Ascending aorta (tissue), 2 donors: ENCODE data around the gene SNX17. TPM values are rescaled to one million over a fixed set of nuclear protein-coding genes. Genes with fewer than 3 reads are reported as not detected.

Experiments
- DNase-seq, 2 donors: peaks; one replicate each; pipeline ENCODE4 v3.0.0-alpha.2; 2019; ENCODE audit warnings: low spot score in 2 of 2
- H3K27ac ChIP-seq, 2 donors: fragments of 200-600 bp; sonication (generic); one replicate each; pipeline ENCODE4 v1.5.1; 2016 to 2017; ENCODE audit warnings: mild to moderate bottlenecking in 1 of 2
- H3K27me3 ChIP-seq: fragments of 200-600 bp; sonication (generic); one replicate; pipeline ENCODE4 v1.5.1; 2017
- H3K36me3 ChIP-seq, 2 donors: fragments of 200-600 bp; sonication (generic); one replicate each; pipeline ENCODE4 v1.5.1; 2016
- H3K4me1 ChIP-seq, 2 donors: fragments of 200-600 bp; sonication (generic); one replicate each; pipeline ENCODE4 v1.5.1; 2016 to 2017; ENCODE audit warnings: mild to moderate bottlenecking in 1 of 2
- H3K4me3 ChIP-seq, 2 donors: fragments of 200-600 bp; sonication (generic); one replicate each; pipeline ENCODE4 v1.5.1; 2016 to 2017; ENCODE audit warnings: mild to moderate bottlenecking in 1 of 2
- H3K9me3 ChIP-seq, 2 donors: fragments of 200-600 bp; sonication (generic); one replicate each; pipeline ENCODE4 v1.5.1; 2016
- intact Hi-C: fragments of 100-400 bp; cut with DNase I; formaldehyde crosslinking; loops from one replicate; pipeline ENCODE4 v1.15.1; 2023
- total RNA-seq: library from RNA; depleted of rRNA; stranded (reverse); fragments of >200 nt; gene quantifications from one replicate; pipeline ENCODE4 v1.1.0, GENCODE V29; 2016
- TF ChIP-seq, protein P1 (sequence below), 3 experiments: fragments of 200-600 bp in 2 of 3; fragments of 450-650 bp in 1 of 3; sonication (generic) in 2 of 3; IDR thresholded peaks; one replicate each; pipeline ENCODE4 v1.5.1; 2016 to 2019; ENCODE audit warnings: antibody characterized with exemption in 3 of 3, mild to moderate bottlenecking in 1 of 3, moderate library complexity in 1 of 3

SNX17 gene
- total RNA-seq, 1 donor from 2014 or later, result 94.0 TPM

DNA sequence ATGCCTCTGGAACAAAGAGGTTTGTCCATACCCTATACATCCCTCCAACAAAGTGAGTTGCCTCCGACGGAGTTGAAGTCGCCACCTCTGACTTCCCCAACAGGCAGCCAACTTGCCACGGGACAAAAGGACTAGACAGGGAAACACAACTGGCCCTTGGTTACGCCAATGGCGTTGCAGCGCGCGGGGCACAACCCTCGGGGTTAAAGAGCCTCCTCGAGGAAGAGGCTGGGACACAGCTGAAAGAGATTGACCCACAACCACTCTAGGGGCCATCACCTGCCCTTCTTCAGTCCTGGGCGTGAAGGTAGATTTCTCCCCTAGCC is 14.4 kb upstream of the SNX17 start:
- H3K4me3 ChIP-seq, result peak overlapping the region; percentile 78 to 89
- intact Hi-C loops, result loop anchor here (1.0 to 10.0 kb wide), 5 partner anchors 14 to 224 kb away; partner anchors contain the start of genes ATRAID, CAD, EIF2B4 and MPV17
- peak overlapping the region; percentile 75 to 89 for H3K27ac ChIP-seq
- DNase-seq, result peak in 1 of 2 donors; percentile 69
- TF ChIP-seq, protein P1, sequence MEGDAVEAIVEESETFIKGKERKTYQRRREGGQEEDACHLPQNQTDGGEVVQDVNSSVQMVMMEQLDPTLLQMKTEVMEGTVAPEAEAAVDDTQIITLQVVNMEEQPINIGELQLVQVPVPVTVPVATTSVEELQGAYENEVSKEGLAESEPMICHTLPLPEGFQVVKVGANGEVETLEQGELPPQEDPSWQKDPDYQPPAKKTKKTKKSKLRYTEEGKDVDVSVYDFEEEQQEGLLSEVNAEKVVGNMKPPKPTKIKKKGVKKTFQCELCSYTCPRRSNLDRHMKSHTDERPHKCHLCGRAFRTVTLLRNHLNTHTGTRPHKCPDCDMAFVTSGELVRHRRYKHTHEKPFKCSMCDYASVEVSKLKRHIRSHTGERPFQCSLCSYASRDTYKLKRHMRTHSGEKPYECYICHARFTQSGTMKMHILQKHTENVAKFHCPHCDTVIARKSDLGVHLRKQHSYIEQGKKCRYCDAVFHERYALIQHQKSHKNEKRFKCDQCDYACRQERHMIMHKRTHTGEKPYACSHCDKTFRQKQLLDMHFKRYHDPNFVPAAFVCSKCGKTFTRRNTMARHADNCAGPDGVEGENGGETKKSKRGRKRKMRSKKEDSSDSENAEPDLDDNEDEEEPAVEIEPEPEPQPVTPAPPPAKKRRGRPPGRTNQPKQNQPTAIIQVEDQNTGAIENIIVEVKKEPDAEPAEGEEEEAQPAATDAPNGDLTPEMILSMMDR (IDR thresholded peaks at IDR 0.05), result no peak
- no peaks in the 10 kb centered on the region for H3K27me3 ChIP-seq
- H3K9me3 ChIP-seq, result no peaks in the 10 kb centered on the region
- no peaks in the 10 kb centered on the region for H3K36me3 ChIP-seq
- H3K4me1 ChIP-seq, result peaks cover 8 to 23% of the 10 kb centered on the region in 2 donors

DNA sequence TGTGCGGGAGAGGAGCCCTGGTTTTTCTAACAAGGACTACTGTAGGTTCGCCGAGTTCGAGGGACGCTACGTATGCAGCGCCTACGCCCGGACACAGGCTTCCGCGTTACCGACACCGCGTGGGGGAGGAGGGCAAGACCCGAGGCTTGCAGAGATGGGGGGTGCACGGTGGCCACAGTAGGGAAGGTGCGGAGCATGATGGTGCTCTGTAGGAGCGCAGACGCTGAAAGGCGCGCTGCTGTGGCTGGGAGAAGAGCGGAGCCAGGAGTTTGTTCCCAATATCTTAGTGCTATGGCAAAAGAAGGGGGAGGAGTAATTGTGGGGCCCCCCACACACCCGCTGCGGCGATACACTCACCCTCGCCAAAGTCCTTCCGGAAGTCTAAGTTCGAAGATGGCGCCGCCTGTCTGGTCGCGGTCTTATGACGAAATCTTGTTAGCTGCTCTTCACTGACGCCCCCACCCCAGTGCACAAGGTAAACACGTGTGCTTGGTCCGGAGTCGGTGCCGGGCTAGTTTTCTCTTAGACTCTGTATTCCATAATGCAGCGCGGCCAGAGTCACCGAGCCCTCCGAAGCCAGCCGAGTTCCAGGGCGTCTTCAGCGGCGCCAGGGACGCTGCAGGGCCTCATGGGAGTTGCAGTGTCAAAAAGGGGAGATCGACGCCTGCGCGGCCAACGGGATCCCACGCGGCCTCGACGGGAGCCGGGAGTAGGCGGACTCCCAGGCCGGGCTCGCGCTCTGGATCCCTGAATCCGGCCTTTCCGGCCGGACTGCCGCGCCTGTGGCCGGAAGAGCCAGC is 13.8 kb upstream of the SNX17 start, which contains the start of gene GTF3C2:
TSS of gene GTF3C2 (minus strand) at position 383 of the 800 bp plus-strand sequence. CDS start 13,210 bp downstream, outside the sequence.
- Histone ChIP-seq H3K4me1 (peaks cover 8 to 23% of the 10 kb centered on the region in 2 donors), H3K4me3 (peak within 1 kb of the TSS; percentile 78 to 89), H3K27me3 (no peaks in the 10 kb centered on the region), H3K36me3 (no peaks in the 10 kb centered on the region), H3K9me3 (no peaks in the 10 kb centered on the region), H3K27ac (peak within 1 kb of the TSS; percentile 75 to 89)
- TF ChIP-seq, protein P1 (IDR thresholded peaks at IDR 0.05), result peak in 1 of 3 experiments; percentile 11
- peak; percentile 74 to 97 for DNase-seq
- intact Hi-C loops, result loop anchor here (1.0 to 10.0 kb wide), 7 partner anchors 14 to 224 kb away; partner anchors contain the start of genes ATRAID, CAD, EIF2B4 and MPV17

DNA sequence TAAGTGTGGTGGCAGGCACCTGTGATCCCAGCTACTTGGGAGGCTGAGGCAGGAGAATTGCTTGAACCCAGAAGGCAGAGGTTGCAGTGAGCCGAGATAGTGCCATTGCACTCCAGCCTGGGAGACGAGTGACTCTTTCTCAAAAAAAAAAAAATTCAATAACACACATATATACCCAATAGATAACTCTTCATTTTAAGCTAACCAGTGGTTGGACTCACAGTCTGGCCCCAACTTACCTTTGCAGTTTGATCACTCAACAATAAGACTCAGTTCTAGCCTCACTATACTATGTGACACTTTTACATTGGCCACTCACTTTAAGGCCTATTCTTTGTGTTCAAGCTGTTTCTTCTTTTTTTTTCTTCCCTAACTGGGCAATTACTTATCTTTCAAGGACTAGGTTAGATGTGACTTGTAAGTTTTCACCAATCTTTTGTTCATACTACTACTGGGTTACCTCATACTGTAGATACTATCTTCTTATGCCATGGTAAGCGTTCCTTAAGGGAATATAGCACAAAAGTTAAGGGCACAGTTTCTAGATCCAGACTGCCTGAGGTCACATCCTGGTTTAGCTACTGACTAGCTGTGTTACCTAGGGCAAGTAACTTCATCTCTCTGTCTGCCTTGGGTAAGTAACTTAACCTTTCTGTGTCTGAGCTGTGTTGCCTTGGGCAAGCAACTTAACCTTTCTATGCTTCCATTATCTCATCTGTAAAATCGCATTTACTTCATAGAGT is 7.6 kb upstream of the SNX17 start:
- no peaks in the 10 kb centered on the region for H3K9me3 ChIP-seq
- intact Hi-C loops, result no loop called here
- no peak overlapping the region for H3K4me3 ChIP-seq
- no peak overlapping the region for H3K27ac ChIP-seq
- no peaks in the 10 kb centered on the region for H3K27me3 ChIP-seq
- peaks cover 3 to 6% of the 10 kb centered on the region in 2 donors for H3K4me1 ChIP-seq
- TF ChIP-seq, protein P1 (IDR thresholded peaks at IDR 0.05), result no peak
- no peak for DNase-seq
- peaks cover 35 to 41% of the 10 kb centered on the region in 2 donors for H3K36me3 ChIP-seq

DNA sequence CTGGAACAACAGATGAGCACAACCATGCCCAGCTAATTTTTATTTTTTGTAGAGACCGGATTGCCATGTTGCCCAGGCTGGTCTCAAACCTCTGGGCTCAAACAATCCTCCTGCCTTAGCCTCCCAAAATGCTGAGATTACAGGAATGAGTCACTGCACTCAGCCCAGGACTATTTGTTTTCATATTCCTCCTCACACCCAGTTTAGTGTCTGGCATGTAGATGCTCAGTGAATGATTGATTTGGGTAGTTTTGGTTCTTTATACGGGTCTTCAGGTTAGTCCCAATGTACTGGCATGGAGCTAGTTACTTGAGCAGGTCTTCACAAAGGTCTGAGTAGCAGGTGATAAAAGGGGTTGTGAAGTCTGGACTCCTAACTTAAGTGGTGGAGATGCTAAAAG is 6.5 kb upstream of the SNX17 start:
- Histone ChIP-seq H3K4me3 (no peak overlapping the region), H3K36me3 (peaks cover 36 to 50% of the 10 kb centered on the region in 2 donors), H3K4me1 (peaks cover 1 to 5% of the 10 kb centered on the region in 2 donors), H3K27me3 (no peaks in the 10 kb centered on the region), H3K9me3 (no peaks in the 10 kb centered on the region), H3K27ac (no peak overlapping the region)
- TF ChIP-seq, protein P1 (IDR thresholded peaks at IDR 0.05), result no peak
- intact Hi-C loops, result no loop called here
- no peak for DNase-seq

DNA sequence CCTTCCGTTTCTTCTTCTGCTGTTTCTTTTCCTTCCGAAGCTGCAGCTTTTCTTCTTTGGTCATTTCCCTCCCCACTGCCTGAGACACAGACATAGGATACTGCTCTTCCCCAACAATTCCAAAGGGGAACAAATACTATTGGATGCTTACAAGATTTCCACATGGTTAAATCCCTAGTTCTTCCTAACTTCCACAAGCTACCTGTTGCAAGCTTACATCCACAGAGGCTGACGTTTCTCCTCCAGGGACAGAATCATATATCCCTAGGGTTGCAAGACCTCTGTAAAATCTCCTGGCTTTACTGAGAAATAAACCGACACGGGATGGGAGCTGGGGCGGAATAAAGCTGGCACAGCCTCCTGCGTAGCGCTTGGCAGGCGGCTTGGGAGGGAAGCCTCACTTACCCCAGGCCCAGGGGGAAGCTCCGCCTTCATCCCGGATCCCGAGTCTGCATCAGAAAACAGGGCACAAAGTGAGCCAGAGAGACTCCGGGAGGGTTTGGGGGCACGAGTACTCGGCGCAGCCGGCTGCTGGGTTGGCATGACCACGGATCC is 868 bp upstream of the SNX17 start:
- no peaks in the 10 kb centered on the region for H3K27me3 ChIP-seq
- peak overlapping the region; percentile 84 to 87 for H3K27ac ChIP-seq
- H3K4me1 ChIP-seq, result peaks cover 9 to 23% of the 10 kb centered on the region in 2 donors
- TF ChIP-seq, protein P1 (IDR thresholded peaks at IDR 0.05), result no peak
- H3K4me3 ChIP-seq, result peak overlapping the region; percentile 70 to 84
- intact Hi-C loops, result loop anchor here (1.0 to 5.0 kb wide), 6 partner anchors 11 to 118 kb away; partner anchors contain the start of genes GTF3C2, IFT172, MPV17 and PPM1G
- peaks cover 48 to 62% of the 10 kb centered on the region in 2 donors for H3K36me3 ChIP-seq
- H3K9me3 ChIP-seq, result no peaks in the 10 kb centered on the region
- peak in 1 of 2 donors; percentile 79 for DNase-seq
